ENCODE measurements around the gene APBB2.

GRCh38 chr4:41095973-41096372, 118.4 kb downstream of the APBB2 start:
- TF ChIP-seq CTCF (IDR thresholded peaks at IDR 0.05): no peak
- TF ChIP-seq POLR2A (IDR thresholded peaks at IDR 0.05): no peak
